Stimulated activated CD4-positive, alpha-beta T cell treated with anti-CD3 and anti-CD28 coated beads, TNF-alpha, amount 100 ng/mL, for 48 hours (primary cell): ENCODE results near the gene MMP24.
"Not testable (repeated sequence)": the region's sequence is repeated elsewhere in the genome, so short reads cannot be mapped to it uniquely, and the experiment has no call there.

ENCODE experiments used
- DNase-seq, 3 donors: peaks; one replicate each; pipeline ENCODE4 v3.0.0-alpha.2; 2020; ENCODE audit warnings: low read depth in 3 of 3

The MMP24 gene

GRCh38 chr20:35216541-35216940 lies 9.9 kb upstream of the MMP24 start:
- DNase-seq: no peak

- DNase-seq: no peak
Measured at GRCh38 chr20:35223941-35224340, 2.5 kb upstream of the MMP24 start.

DNA sequence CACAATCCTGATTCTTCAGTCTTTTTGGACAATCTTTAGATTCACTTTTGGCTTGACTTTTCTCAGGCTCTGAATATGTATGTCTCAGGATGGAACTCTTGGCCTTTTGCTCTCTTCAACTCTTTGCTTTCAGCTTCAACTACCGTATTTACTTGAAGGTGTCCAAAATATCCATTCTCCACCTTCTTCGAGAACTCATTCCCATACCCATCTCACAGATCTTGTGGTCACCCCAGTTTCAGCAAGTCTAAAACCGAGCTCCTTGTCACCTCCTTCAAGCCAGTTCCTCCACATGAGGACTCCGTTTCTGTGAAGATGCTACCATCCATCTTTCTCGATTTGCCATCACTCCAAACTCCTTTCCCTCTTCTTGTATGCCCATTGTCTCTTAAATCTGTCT lies 2.0 kb upstream of the MMP24 start:
- DNase-seq: no peak

DNA sequence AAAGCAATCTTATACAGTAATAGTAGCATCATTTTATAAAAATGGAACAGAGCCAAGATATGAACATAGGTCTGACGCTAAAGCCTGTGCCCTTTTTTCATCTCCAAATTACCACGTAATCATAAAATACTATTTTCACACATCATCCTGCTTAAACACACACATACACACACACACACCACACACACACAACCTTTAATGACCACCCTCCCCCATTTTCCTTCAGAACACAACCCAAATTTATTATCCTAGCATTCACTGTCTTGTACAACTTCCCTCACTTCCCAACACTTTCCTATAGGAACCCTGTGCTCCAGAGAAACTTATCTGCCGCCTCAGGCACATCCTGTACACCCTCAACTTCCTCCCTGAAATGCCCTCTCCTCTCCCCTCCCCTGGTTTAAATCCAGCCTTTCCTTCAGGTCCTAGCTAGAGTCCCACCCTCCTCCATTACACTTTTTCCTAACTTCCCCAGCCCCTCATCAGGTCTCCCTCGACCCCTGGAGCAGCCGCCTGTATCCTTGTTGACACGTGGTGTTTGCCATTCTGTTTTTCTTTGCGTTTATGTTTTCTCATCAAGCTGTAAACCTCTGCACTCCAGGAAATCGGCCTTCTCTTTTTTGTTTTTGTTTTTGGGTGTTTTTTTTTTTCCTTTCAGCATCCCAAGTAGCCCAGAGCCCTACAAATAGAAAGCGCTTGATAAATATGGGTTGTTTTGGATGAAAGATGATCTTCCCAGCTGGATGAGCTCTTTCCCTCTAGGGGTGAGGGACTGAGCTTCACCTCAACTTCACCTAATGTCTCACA lies 968 bp upstream of the MMP24 start:
- no peak for DNase-seq

DNA sequence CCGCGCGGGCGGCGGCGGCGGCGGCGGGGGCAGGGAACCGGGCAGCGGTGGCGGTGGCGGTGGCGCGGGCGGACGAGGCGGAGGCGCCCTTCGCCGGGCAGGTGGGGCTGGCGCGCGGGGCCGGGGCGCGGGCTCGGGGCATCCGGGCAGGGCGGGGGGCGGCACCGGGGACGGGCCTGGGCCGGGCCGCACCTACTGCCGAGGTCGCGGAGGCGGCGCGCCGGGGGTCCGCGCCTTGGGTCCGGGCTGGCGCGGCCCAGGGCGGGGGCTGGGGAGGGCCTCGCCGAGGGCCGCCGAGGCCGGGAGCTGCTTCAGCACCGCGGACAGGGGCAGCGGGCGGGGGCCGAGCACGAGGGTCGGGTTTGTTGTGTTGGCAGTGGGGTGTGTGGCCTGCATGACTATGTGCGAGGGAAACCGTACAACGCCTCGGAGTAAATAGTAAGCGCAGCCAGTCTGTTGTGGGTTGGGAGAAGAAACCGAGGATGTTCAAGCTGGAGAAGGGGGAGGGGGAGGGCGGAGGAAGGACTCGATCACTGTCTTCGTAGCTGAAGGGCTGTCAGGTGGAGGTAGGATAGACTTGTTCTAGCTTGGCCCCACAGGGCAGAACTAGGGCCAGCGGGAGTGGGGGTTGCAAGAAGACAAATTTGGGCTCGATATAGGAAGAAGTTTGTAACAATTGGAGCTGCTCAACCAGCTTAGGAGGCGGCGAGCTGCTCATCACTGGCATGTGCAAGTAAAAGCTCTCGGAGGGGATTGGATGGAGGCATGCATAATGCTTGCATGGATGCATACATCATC lies 593 bp downstream of the MMP24 start:
- peak; percentile 9 to 42 (median 11) for DNase-seq

- no peak for DNase-seq
Measured at GRCh38 chr20:35232575-35232974, 6.1 kb downstream of the MMP24 start.

DNA sequence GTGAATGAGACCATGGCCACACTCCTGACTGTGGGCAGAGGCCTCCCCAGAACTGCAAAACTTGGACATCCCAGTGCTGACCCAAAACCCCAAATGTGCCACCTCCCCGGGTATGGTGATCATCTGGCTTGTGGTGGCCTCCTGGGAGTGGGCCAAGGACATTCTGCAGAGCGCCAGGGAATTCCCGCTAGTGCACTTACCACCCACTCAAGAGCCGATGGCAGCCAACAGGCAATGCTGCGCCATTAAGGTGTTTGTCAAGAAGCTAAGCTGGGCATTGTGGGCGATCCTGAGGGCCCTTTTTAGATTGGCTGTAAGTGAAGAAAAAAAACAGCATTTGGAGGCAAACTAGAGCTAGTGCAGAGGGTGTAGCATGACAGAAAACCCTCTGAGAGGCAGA lies 9.4 kb downstream of the MMP24 start:
- no peak for DNase-seq

DNA sequence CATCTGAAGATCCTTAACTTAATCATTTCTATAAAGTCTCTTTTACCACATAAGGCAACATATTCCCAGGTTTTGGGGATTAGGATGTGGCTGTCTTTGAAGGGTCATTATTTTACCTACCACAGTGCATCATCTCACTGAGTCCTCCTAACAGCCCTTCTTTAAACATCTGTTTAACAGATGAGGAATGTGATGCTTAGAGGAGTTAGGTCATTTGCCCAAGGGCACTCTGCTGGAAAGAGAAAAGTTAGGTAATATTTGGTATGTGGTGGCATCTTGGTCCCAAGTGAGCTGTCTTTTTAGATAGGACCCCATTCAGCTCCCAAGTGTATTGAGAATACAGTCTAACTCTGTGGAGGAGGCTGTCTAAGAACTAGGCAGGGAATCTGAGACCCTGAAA lies 11.0 kb downstream of the MMP24 start:
- no peak for DNase-seq

DNA sequence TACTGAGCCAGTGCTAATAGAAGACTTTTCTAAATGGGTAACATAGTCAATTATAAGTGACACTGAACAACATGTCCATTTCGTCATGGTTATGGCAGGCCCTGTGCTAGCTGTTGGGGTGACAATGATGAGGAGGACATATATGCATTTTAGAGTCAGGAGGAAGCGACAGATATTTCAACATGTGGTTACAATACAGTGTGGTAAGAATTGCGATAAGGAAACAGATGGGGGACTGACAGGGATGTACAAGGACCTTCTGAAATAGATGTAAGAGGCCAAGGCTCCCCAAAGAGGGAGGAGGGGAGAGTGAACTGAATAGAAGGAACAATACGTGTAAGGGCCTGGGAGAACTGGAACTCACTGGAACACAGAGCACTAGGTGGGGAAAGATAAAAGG lies 11.7 kb downstream of the MMP24 start:
- DNase-seq: no peak

DNA sequence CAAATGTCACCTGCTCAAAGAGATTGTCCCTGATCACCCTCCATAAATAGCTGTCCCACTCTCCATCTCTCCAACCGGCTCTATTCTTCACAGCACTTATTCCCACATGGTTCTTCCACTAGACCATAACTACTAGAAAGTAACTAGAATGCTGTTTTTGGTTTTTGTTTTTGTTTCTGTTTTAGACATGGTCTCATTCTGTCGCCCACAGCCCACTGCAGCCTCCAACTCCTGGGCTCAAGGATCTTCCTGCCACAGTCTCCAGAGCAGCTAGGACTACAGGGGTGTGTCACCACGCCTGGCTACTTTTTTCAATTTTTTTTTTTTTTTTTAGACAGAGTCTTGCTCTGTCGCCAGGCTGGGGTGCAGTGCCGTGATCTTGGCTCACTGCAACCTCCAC lies 12.2 kb downstream of the MMP24 start:
- no peak for DNase-seq

DNA sequence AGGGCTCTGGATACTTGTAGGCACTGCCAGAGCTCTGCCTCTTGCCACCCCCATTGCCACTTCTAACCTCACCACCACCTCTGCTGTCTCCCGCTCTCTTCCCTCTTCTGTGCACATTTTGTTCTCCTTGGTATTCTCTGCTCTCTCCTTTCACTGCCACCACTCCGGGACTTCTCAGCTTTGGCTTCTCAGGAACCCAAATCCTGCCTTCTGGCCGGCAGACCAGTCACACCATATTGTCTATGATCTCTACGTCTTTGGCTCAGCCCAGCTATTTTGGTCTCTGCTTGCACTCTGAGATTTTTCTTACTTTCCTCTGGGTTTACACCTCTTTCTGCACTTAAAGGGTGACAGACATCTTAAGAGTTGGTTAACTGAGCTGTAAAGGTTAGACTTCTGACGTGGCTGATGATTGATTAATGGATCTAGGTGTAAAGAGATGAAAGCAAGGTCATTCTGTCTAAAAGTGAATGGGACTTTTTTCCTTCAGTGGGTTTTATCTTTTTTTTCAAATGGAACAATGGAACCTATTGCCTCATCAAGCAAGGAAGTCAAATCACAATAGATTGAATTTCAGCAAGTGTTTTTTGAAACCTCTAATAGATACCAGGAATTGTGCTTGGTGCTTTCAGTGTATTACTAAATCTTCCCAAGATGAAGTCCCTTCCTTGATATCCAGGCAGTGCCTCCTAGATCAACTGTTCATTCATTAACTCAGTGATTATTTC lies 13.8 kb downstream of the MMP24 start:
- no peak for DNase-seq

- no peak for DNase-seq
Measured at GRCh38 chr20:35240811-35241293, 14.4 kb downstream of the MMP24 start.

GRCh38 chr20:35243317-35243716 lies 16.8 kb downstream of the MMP24 start:
- no peak for DNase-seq

- no peak for DNase-seq
Measured at GRCh38 chr20:35243986-35244385, 17.5 kb downstream of the MMP24 start.

GRCh38 chr20:35246723-35247122 lies 20.2 kb downstream of the MMP24 start:
- no peak for DNase-seq

GRCh38 chr20:35248641-35249475 lies 22.4 kb downstream of the MMP24 start:
- DNase-seq: no peak

GRCh38 chr20:35251613-35251940 lies 25.1 kb downstream of the MMP24 start:
- no peak for DNase-seq

- DNase-seq: no peak
Measured at GRCh38 chr20:35252037-35252461, 25.6 kb downstream of the MMP24 start.

DNA sequence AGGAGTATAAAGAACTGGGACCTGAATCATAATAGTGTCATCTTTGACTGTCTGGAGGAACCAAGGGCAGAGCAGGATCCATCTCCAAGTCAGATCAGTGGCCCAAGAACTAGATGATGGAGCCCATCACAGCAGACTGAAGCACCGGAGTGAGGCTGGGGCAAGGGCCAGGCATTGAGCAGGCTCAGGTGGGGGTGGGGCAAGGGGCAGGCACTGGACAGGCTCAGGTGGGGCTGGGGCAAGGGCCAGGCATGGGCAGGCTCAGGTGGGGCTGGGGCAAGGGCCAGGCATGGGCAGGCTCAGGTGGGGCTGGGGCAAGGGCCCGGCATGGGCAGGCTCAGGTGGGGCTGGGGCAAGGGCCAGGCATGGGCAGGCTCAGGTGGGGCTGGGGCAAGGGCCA lies 26.1 kb downstream of the MMP24 start:
- not testable (repeated sequence) for DNase-seq

- DNase-seq: no peak
Measured at GRCh38 chr20:35253010-35253409, 26.5 kb downstream of the MMP24 start.

DNA sequence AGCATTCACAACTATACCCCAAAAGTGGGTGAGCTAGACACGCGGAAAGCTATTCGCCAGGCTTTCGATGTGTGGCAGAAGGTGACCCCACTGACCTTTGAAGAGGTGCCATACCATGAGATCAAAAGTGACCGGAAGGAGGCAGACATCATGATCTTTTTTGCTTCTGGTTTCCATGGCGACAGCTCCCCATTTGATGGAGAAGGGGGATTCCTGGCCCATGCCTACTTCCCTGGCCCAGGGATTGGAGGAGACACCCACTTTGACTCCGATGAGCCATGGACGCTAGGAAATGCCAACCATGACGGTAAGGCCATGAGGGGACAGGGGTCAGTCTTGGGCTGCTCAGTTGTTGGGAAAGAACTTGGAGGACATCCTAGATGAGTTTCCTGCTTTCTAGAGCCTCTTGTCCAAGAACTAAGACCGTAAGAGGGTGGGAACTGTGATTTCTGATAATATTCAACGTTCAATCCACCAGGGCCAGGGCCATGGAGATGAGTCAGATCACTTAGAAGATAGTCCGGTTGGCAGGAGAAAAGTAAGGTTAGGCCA lies 28.0 kb downstream of the MMP24 start:
- no peak for DNase-seq
